ENCODE measurements around the gene SSBP3.

DNA sequence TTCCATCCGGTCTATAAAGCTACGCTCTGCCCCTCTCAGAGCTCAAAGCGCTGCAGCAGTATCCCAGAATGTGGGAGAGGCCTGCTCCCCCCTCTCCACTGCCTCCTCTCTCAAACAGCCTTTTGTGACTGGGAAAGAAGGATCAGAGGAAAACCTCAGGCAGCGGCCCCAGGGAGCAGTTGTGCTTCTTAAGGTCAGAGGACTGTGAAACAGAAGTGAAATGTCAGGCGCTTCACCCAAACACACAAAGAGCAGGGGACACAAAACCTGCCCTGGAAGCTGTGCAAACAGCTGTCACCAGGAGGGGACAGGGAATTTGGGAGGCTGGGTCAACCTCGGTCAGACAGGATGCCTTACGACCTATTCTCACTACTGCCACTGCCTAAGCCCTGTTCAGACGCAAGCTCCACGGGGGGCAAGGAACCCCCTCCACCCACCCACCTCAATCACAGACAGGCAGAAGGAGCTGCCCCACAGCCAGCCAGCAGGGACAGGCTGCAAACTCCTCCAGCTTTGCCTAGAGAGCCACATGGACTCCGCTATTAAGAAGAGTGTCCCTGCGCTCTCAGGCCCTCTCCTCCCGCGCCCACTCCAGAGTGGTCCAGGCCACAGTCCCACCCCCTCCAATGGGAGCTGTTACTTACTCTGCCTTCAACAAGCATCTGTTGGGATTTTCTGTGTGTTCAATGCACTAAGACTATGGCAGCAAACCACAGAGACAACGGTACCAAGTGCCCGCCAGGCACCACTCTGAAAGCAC lies 14.6 kb downstream of the SSBP3 start:
- TF ChIP-seq, protein P1, sequence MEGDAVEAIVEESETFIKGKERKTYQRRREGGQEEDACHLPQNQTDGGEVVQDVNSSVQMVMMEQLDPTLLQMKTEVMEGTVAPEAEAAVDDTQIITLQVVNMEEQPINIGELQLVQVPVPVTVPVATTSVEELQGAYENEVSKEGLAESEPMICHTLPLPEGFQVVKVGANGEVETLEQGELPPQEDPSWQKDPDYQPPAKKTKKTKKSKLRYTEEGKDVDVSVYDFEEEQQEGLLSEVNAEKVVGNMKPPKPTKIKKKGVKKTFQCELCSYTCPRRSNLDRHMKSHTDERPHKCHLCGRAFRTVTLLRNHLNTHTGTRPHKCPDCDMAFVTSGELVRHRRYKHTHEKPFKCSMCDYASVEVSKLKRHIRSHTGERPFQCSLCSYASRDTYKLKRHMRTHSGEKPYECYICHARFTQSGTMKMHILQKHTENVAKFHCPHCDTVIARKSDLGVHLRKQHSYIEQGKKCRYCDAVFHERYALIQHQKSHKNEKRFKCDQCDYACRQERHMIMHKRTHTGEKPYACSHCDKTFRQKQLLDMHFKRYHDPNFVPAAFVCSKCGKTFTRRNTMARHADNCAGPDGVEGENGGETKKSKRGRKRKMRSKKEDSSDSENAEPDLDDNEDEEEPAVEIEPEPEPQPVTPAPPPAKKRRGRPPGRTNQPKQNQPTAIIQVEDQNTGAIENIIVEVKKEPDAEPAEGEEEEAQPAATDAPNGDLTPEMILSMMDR (IDR thresholded peaks at IDR 0.05), result no peak
- no peak for TF ChIP-seq POLR2A (IDR thresholded peaks at IDR 0.05)
